Osteocyte (in vitro differentiated cells): ENCODE measurements around the gene TSSK3. TPM values are rescaled to one million over a fixed set of nuclear protein-coding genes. Genes with fewer than 3 reads are reported as not detected.

Experiments used
- DNase-seq: peaks from one replicate; pipeline ENCODE4 v3.0.0; 2021; ENCODE audit warnings: mixed read lengths; ENCODE audit not compliant: unreplicated experiment; ENCODE audit errors: extremely low spot score
- H3K27ac Mint-ChIP-seq: one replicate; pipeline ENCODE4 v1.8.0; 2021; ENCODE audit warnings: mild to moderate bottlenecking, mixed read lengths; ENCODE audit not compliant: unreplicated experiment
- H3K27me3 Mint-ChIP-seq: one replicate; pipeline ENCODE4 v1.8.0; 2021; ENCODE audit warnings: mixed read lengths; ENCODE audit not compliant: unreplicated experiment
- H3K36me3 Mint-ChIP-seq: one replicate; pipeline ENCODE4 v1.8.0; 2021; ENCODE audit warnings: mixed read lengths; ENCODE audit not compliant: unreplicated experiment
- H3K4me1 Mint-ChIP-seq: one replicate; pipeline ENCODE4 v1.8.0; 2021; ENCODE audit warnings: mixed read lengths; ENCODE audit not compliant: unreplicated experiment
- H3K4me3 Mint-ChIP-seq: one replicate; pipeline ENCODE4 v1.8.0; 2021; ENCODE audit warnings: mild to moderate bottlenecking, moderate library complexity, mixed read lengths; ENCODE audit not compliant: unreplicated experiment
- H3K9me3 Mint-ChIP-seq: one replicate; pipeline ENCODE4 v1.8.0; 2021; ENCODE audit warnings: mixed read lengths; ENCODE audit not compliant: unreplicated experiment
- total RNA-seq: library from RNA; stranded (reverse); gene quantifications from 2 replicates; pipeline ENCODE4 v1.2.1, GENCODE V29; 2021
- TF ChIP-seq, protein P1 (sequence below): fragments of 200-600 bp; sonication (generic); IDR thresholded peaks from 2 replicates; pipeline ENCODE4 v1.5.0; 2021; ENCODE audit warnings: antibody characterized with exemption, mild to moderate bottlenecking, moderate library complexity

Gene TSSK3
- total RNA-seq, 1 donor from 2014 or later, result 3.5 TPM

DNA sequence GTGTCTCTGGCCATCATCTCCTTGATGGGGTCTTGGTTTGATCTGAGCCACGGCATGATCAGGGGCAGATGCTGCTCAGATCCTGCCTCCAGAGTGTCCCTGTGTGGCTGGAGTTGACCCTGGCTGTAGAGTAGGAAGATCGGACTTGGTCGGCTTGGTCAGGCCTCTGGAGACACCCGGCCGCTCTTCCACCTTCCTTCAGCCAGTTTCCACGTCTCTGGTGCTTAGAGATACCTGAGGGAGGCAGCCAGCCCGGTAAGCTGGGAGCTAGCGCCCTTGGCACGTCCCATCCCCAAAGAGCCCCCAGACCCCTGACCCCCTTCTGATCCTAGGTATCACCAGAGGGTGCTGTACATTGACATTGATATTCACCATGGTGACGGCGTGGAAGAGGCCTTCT lies 35.1 kb upstream of the TSSK3 start:
- no peaks in the 10 kb centered on the region for H3K27me3 Mint-ChIP-seq
- H3K27ac Mint-ChIP-seq, result no peak overlapping the region
- DNase-seq, result no peak
- no peak overlapping the region for H3K4me3 Mint-ChIP-seq
- H3K36me3 Mint-ChIP-seq, result peaks cover 28% of the 10 kb centered on the region
- peaks cover 3% of the 10 kb centered on the region for H3K4me1 Mint-ChIP-seq
- TF ChIP-seq, protein P1, sequence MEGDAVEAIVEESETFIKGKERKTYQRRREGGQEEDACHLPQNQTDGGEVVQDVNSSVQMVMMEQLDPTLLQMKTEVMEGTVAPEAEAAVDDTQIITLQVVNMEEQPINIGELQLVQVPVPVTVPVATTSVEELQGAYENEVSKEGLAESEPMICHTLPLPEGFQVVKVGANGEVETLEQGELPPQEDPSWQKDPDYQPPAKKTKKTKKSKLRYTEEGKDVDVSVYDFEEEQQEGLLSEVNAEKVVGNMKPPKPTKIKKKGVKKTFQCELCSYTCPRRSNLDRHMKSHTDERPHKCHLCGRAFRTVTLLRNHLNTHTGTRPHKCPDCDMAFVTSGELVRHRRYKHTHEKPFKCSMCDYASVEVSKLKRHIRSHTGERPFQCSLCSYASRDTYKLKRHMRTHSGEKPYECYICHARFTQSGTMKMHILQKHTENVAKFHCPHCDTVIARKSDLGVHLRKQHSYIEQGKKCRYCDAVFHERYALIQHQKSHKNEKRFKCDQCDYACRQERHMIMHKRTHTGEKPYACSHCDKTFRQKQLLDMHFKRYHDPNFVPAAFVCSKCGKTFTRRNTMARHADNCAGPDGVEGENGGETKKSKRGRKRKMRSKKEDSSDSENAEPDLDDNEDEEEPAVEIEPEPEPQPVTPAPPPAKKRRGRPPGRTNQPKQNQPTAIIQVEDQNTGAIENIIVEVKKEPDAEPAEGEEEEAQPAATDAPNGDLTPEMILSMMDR, result no peak
- no peaks in the 10 kb centered on the region for H3K9me3 Mint-ChIP-seq

DNA sequence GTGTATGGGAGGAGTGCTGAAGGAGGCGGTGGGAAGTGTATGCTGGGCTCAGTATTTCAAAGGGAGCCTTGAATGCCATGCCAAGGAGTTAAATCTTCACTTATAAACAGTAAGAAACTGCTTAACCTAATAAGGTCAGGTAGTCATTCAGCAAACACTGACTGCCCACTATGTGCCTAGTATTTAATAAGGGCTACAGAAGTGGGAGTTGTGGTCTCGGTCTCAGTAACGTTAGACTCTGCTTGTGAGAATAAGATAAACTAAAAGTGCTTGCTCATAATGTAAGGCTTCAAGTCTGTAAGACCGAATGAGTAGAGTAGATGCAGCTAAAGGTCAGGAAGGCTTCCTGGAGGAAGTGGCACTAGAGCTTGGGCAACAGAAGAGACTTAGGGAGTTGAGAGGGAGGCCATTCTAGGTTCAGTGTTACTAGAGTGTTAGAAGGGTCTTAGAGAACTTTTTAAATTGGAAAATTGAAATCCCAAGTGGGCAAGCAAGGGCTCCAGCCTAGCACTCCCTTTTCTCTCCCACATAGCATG lies 32.3 kb upstream of the TSSK3 start:
- Mint-ChIP-seq H3K27ac (no peak overlapping the region), H3K4me3 (no peak overlapping the region), H3K9me3 (no peaks in the 10 kb centered on the region), H3K36me3 (peaks cover 37% of the 10 kb centered on the region), H3K27me3 (no peaks in the 10 kb centered on the region), H3K4me1 (peaks cover 17% of the 10 kb centered on the region)
- no peak for DNase-seq
- TF ChIP-seq, protein P1, result no peak

DNA sequence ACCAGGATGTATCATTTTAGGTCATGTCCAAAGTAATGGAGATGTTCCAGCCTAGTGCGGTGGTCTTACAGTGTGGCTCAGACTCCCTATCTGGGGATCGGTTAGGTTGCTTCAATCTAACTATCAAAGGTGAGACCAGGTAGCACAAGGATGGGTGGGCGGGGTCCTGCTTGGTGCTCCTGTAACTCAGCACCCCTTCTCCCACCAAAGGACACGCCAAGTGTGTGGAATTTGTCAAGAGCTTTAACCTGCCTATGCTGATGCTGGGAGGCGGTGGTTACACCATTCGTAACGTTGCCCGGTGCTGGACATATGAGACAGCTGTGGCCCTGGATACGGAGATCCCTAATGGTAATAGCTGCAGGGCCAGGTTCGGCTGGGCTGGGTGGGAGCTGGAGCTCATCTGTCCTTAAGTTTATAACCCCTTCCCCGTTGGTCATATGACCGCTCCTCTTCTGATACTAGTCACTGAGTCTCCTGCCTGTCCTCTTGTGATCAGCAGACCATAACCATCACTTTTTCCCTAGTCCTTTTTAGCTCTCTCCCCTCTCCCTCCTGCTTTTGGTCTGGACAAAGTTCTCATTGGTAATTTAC lies 31.7 kb upstream of the TSSK3 start:
- Mint-ChIP-seq H3K27ac (peak overlapping the region; percentile 8), H3K4me3 (no peak overlapping the region), H3K36me3 (peaks cover 35% of the 10 kb centered on the region), H3K9me3 (no peaks in the 10 kb centered on the region), H3K27me3 (no peaks in the 10 kb centered on the region), H3K4me1 (peaks cover 18% of the 10 kb centered on the region)
- DNase-seq, result no peak
- TF ChIP-seq, protein P1, result no peak

DNA sequence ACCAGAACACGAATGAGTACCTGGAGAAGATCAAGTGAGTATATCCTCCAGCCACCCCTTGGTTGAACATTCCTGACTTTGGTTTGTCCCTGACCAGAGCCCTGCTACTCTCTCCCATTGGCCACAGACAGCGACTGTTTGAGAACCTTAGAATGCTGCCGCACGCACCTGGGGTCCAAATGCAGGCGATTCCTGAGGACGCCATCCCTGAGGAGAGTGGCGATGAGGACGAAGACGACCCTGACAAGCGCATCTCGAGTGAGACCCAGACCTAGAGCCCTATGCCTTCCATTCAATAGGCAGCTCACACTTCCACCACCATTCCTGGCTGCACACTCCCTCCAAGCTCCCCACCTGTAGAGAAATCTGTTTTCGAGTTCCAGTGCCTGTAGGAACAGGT lies 30.8 kb upstream of the TSSK3 start:
- no peak overlapping the region for H3K4me3 Mint-ChIP-seq
- peak overlapping the region; percentile 63 for H3K27ac Mint-ChIP-seq

More for the DNA sequence above, 30.8 kb upstream of the TSSK3 start:
- Mint-ChIP-seq H3K9me3 (no peaks in the 10 kb centered on the region), H3K36me3 (peaks cover 35% of the 10 kb centered on the region), H3K27me3 (no peaks in the 10 kb centered on the region), H3K4me1 (peaks cover 18% of the 10 kb centered on the region)
- TF ChIP-seq, protein P1, result no peak
- DNase-seq, result no peak
